ENCODE measurements around the gene GPATCH4. TPM values are rescaled to one million over a fixed set of nuclear protein-coding genes. Genes with fewer than 3 reads are reported as not detected.
A peak's percentile ranks its signal among the peaks of the same experiment; 100 is the strongest.
"Not testable (repeated sequence)": the region's sequence is repeated elsewhere in the genome, so short reads cannot be mapped to it uniquely, and the experiment has no call there.

GPATCH4 gene
- total RNA-seq, 1 donor from 2014 or later = 33.8 TPM

DNA sequence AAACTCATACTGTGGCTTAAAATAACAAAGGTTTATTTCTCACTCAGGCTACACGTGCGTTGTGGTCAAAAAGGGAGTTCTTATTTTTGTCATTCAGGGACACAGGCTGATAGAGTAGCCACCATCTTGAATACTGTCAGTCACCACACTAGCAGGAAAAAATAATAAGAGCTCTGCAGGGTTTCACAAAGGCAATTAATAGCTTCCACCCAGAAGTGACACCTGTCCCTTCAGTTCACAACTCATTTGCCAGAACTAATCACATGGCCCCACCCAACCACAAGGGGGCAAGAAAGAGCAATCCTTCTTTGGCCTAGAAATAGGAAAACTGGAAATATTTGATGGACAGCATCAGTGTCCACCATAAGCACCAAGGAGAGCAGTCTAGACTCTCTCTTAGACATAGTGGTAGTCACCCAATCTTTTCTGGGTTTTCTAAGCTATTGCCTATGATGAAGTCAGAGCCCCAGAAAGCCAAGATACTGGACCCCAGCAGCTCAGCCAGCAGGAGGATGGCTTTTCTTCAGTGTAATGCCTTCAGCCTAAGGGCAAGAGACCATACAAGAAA lies 26.1 kb upstream of the GPATCH4 start:
- DNase-seq (ENCODE audit: low read depth) = peak; percentile 59

DNA sequence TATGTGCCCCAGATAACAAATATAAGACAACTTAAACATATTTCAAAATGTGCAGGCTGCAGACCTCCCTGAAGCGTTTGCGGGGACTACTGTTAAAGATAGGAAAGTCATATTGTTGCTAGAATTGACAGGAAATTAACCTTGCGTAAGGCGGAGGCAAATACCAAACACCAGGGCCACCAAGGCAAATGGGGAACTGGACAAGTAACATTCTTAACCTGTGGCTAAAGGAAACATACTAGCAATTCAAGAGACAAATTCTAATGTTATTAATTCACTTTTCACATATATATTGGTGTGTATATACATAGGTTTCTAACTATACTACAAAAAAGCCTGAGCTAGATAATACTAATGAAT lies 24.8 kb upstream of the GPATCH4 start:
- DNase-seq (ENCODE audit: low read depth) = no peak

DNA sequence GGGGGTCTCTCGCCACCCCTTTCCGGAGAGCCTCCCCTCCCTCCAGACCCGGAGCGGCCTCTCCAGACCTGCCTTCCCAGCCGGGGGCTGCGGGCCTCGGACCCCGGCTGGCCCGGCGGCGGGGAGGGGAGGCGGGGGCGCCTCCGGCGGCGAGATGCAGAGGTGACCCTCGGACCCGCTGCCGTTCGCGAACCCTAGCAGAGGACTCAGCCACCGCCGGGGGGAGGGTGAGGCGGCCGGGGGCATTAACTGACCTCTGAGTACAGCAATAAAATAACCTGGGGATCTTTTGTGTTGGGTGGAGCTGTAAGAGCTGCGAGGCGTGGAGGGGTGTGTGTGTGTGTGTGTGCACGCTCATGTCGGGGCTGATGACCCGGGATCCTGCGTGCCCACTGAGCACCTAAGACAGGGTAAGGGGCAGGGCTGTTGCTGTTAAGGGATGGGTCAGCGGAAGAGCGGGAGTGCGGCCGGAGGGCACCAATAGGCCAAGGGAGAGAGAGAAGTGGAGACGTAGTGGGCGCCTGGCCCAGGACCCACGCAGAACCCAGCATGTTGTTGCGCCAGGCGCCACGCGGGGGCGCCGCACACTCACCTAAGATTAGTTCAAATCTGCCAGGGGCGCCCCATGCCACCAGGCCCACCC lies 24.3 kb upstream of the GPATCH4 start:
- no peak for DNase-seq (ENCODE audit: low read depth)

DNA sequence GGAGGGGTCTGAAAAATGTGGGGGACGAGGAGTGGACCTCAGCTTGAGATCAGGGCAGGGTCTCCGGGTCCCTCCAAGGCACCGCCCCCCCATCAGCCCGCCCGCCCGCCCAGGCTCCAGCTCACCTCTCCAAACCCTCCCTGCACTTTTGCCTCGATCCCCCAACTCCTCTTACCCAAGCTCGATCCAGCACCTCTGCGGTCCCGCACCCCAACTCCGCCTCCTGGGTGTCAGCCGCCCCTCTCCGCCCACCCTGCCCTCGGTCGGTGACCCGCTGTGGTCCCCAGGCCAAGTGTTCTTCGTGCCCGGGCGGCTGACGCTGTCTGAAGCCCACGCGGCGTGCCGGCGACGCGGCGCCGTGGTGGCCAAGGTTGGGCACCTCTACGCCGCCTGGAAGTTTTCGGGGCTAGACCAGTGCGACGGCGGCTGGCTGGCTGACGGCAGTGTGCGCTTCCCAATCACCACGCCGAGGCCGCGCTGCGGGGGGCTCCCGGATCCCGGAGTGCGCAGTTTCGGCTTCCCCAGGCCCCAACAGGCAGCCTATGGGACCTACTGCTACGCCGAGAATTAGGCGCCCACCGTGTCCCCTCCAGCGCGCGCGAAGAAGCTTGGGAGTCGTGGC lies 23.6 kb upstream of the GPATCH4 start:
- no peak for DNase-seq (ENCODE audit: low read depth)

DNA sequence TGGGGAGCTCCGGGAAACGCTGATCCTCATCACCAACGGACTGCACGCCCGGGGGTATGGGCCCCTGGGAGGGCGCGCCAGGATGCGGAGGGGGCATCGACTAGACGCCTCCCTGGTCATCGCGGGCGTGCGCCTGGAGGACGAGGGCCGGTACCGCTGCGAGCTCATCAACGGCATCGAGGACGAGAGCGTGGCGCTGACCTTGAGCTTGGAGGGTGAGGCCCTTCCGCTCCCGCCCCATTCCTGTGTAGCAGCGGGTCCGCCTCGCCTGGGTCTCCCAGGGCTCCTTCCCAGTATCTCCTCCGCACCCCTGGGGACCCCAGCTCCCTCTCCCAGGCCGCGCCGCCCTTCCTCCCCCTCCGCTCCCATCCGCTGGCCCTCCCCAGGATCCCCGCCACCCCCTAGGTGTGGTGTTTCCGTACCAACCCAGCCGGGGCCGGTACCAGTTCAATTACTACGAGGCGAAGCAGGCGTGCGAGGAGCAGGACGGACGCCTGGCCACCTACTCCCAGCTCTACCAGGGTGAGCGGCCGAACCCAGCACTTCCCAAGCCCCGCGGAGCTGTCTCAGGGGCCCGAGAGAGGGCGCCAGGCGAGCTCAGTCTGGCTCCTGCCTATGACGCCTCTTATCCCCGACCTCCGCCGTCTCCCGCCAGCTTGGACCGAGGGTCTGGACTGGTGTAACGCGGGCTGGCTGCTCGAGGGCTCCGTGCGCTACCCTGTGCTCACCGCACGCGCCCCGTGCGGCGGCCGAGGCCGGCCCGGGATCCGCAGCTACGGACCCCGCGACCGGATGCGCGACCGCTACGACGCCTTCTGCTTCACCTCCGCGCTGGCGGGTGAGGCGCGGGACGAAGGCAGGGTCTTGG lies 22.9 kb upstream of the GPATCH4 start:
- DNase-seq (ENCODE audit: low read depth) = no peak

DNA sequence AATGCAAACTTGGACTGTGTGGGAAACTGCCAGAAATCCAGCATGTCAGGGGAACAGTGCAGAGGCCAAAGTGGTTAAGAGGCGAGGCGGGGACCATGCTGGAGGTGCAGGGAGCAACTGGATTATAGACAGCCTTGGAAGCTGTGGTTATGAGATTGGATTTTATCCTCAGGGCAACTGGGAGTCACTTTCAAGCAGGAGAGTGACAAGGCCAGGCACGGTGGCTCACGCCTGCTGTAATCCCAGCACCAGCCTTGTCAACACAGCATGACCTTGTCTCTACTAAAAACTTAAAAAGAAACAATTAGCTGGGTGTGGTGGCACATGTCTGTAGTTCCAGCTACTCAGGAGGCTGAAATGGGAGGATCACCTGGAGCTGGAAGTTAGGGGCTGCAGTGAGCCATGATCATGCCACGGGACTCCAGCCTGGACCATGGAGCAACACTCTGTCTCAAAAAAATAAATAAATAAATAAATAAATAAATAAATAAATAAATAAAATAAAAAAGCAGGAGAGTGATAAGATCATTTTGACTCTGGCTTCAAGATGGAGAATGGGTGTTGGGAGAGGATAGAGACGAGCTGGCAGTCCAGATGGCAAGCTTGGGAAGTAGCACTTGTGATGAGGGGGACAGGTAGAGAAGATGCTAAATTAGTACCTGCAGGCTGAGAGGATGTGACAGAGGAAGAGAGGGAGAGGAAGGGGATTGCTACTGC lies 21.5 kb upstream of the GPATCH4 start:
- DNase-seq (ENCODE audit: low read depth) = no peak

DNA sequence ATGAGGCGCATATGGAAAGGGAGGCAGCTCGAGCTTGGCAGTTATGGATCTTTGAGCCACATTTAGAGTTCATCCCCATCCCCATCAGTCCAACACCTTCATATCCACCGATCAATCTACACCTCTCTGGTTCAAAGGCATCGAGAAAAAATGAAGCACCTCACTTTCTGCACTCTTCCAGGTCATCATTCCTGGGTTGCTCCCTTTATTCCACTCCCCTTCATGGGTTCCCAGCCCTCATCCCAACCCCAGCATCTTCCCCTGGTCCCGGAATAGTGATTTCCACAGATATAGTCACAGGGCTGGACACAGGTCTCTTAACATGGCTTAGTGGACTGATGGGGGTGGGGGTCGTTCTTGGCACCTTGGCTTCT lies 18.3 kb upstream of the GPATCH4 start:
- DNase-seq (ENCODE audit: low read depth) = no peak

DNA sequence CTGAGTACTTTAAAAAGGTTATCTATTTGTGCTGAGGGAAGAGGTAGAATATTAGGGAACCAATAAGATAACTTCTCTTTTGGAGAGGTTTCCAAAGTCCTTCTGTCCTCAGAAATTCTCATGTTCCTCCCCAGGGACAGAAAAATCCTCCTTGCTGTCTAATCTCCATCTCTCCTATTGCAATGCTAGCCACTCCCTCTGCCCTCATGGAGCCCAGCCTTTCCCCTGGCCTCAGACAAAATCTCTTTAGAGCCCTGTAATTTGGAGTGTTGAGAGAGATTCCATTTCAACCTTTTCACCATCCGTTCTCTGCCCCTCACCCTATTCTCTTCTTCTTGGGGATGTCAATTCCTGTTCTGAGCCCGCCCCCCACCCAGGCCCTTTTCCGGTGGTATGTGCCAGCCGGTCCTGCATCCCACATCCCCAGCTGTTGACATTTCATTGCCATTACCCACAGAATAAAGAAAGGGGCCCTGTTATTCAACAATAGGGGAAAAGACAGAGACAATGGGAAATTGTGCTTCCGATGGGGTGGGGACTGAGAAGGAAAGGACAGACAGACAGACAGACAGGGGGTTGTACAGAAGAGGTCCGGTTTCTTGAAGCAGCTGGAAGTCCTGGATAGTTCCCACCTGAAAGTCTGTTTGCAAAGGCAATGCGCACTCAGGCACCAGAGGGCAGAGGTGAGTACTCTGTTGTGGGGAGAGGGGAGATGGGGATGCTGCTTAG lies 17.7 kb upstream of the GPATCH4 start, which contains the start of gene HAPLN2:
TSS of gene HAPLN2 (plus strand) at position 563 of the 729 bp plus-strand sequence. CDS start 4,076 bp downstream, outside the sequence.
- DNase-seq (ENCODE audit: low read depth) = no peak

DNA sequence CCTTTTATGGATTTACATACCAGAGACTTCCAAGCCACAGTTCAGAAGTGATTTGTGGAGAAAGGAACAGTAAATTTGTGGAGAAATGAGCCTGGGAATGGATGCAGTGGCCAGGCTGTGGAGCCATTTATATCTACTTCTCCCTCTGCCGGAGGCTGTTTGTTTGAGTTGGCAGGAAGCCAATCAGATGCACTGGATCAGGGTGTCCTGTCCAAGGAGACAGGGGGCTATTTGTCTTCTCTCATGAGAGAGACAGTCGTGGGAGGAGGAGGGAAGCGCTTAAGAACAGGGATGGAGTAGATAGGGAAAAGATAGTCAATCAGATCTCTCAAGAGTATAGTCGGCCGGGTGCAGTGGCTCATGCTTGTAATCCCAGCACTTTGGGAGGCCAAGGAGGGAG lies 15.2 kb upstream of the GPATCH4 start:
- DNase-seq (ENCODE audit: low read depth) = no peak

DNA sequence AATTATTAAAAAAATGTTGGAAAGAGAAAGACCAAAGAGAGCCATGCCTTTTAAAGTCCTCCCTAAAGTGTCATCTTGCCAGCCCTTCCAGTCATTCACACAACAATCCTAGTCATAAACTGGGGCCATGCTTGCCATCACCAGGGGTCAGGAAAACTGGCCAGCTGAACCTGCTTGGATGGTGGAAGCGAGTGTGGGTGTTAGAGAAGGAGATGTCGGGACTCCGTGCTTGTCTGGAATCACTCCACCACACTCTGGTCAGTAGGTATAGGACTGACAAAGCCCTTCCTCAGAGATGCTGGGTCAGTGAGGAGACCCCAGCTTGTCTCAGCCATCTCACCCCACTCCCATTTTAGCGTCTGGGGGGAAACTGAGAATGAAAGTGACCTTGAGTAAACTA lies 14.7 kb upstream of the GPATCH4 start:
- DNase-seq (ENCODE audit: low read depth) = no peak

DNA sequence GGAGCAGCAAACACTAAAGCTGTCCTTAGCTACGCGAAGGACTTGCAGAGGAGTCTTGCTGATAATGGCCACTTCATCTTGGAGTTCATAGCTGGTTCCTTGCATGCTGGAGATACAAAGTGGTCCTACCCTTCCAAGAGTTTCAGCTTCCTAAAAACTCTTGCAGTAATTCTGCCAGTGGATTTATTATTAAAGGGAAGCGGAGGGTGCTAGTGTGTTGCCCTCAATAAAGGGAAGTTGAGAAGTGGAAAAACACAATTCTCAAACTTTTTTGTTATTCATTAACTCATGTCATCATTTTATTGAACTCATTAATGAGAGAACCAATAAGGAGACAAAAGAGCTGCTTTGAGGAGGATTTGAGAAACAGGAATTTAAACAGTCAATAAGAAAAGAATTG lies 11.4 kb upstream of the GPATCH4 start:
- DNase-seq (ENCODE audit: low read depth) = no peak

DNA sequence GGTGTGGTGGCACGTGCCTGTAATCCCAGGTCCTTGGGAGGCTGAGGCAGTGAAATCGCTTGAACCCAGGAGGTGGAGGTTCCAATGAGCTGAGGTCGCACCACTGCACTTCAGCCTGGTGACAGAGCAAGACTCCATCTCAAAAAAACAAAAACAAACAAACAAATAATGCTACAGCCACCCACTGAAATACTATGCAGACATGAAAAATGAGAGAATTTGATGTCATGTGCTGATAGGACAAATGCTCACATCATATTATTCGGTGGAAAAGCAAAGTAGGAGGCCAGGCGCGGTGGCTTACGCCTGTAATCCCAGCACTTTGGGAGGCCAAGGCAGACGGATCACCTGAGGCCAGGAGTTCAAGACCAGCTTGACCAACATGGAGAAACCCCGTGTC lies 8.8 kb upstream of the GPATCH4 start:
- not testable (repeated sequence) for DNase-seq (ENCODE audit: low read depth)

DNA sequence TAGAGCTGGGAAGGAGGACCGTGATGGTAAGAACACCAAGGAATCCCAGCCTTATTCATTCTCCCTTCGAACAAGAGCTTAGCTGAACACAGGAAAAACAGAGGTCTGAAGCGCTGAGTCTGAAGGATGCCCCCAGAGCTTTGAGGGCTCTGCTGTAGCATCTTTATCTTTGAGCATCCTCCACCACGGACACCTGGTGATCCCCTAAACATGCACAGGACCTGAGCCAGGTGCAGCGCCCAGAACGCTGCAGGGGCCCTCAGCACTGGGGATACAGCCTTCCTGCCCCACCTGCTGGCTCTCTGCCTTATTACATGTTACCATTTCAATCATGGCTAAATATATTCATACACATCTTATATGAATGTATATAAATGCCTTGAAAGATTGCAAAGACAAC lies 7.7 kb upstream of the GPATCH4 start:
- DNase-seq (ENCODE audit: low read depth) = no peak

DNA sequence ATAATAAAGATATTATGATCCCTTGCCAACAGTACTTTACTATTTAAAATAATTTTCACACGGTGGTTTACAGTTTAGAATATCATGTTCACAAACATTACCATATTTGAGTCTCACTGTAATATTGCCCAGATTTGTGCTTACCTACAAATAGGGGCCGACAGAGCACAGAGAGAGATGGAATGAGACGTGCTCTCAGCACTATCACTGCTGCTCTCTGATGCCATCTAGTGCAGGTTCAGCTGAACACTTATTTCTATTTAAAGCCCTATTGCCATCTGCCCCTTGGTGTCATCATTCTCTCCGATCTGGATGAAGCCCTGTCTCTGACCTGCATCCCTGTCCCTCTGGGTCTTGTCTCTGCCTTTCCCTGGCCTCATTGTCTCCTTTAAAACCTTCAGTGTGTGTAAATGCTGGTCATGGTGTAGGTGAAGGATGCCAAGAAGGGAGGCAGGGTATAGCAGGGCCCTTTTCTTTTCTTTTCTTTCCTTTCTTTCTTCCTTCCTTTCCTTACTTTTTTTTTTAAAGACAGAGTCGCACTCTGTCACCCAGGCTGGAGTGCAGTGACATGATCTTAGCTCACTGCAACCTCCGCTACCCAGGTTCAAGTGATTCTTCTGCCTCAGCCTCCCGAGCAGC lies 6.9 kb upstream of the GPATCH4 start:
- DNase-seq (ENCODE audit: low read depth) = peak; percentile 71

DNA sequence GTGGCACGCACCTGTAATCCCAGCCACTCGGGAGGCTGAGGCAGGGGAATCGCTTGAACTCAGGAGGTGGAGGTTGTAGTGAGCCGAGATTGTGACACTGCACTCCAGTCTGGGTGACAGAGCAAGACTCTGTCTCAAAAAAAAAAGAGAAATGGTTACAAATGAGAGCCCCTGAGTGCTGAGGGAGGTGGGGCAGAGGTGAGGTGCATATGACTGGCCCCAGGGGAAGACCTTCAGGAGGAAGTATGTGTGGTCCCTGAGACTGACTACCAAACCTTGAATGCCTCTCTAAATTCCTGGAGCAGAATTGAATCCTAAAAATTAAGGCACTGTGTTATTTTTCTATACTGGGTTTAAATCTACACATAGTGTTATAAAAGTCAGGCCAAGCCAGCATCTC lies 6.1 kb upstream of the GPATCH4 start:
- DNase-seq (ENCODE audit: low read depth) = not testable (repeated sequence)

DNA sequence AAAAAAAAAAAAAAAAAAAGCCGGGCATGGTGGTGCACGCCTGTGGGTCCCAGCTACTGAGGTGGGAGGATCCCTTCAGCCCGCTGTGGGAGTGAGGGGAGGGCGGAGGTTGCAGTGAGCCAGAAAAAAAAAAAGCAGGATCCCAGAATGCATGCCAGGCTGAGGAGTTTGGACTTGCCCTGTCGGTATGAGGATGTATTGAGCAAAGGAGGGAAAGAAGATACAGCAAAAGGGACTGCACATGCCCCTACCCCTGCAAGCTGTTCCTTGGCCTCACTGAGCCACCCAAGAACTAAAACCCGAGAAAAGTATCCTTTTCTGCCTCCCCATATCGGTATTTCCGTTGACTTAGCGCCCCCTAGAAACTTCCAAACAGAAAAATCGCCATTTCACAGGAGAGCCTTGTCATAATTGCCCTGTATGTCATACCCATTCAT lies 1.3 kb upstream of the GPATCH4 start:
- DNase-seq (ENCODE audit: low read depth) = no peak

DNA sequence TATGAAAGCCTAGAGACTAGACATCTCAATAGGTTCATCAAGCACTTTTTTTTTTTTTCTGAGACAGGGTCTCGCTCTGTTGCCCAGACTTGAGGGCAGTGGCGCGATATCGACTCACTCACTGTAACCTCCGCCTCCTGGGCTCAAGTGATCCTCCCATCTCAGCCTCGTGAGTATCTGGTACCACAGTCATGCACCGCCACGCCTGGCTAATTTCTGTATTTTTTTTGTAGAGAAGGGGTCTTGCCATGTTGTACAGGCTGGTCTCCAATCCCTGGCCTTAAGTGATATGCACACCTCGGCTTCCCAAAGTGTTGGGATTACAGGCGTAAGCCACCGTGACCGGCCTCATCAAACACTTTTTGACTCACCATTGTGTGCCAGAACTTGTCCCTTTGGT lies 613 bp upstream of the GPATCH4 start:
- no peak for DNase-seq (ENCODE audit: low read depth)

DNA sequence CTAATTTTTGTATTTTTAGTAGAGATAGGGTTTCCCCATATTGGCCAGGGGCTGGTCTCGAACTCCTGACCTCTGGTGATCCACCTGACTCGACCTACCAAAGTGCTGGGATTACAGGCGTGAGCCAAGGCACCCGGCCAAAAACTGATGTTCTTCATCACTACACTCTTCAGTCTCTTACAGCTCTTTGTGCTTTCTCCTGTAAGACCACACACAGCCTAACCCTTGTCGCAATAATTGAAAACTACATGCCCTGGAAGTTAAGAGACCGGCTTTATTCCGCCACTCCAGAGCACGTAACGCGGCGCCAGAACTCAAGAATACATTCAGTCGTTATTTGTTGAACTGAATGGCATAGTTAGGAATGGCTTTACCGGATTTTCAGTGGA lies 552 bp downstream of the GPATCH4 start:
- DNase-seq (ENCODE audit: low read depth) = no peak

DNA sequence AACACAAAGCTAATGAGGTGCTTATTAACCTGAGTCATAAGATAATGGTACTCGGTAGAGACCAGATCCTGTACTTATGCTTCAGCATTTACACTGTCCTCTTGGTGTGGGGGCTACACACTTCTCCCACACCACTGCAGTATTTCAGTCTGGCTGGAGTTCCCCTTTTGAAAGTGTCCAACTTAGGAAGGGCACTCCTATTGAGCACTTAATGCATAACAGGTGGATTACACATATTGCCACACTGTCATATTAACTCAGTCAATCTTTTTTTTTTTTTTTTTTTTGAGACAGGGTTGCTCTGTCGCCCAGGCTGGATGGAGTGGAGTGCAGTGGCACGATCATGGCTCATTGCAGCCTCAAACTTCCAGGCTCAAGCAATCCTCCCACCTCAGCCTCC lies 1.5 kb downstream of the GPATCH4 start:
- DNase-seq (ENCODE audit: low read depth) = peak; percentile 51

DNA sequence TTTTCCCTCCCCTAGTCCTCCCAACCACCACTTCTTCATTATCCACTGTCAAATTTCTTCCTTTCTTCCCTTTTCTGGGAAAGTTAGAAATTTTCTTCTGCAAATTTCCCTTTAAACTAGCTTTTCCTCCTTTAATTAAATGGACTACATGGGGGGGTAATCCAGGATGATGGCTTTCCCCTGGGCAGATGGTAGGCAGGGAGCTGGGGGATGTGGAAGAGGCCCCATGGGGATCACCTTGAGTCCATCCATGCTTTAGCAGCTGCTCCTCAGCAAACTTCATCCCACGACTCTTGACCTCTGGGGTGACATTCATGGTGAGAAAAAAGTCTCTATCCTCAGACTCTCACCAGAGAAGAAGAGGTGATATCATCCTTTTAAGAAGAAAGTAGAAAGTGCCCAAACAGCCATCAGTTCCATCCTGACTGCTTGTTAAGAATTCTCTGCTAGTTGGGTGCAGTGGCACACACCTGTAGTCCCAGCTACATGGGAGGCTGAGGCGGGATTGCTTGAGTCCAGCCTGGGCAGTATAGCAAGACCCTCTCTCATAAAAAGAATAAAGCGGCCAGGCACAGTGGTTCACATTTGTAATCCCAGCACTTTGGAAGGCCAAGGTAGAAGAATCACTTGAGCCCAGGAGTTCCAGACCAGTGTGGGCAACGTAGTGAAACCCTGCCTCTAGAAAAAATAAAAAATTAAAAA lies 2.4 kb downstream of the GPATCH4 start:
- DNase-seq (ENCODE audit: low read depth) = no peak

Measured in renal cortical epithelial cell (primary cell).